NCI-H748 (cell line): ENCODE data around the gene NUBP2.
A peak's percentile ranks its signal among the peaks of the same experiment; 100 is the strongest.

Source experiments
- DNase-seq: peaks from one replicate; lab custom pipeline; 2025; ENCODE audit not compliant: unreplicated experiment; lab: John Stamatoyannopoulos, UW

The NUBP2 gene

DNA sequence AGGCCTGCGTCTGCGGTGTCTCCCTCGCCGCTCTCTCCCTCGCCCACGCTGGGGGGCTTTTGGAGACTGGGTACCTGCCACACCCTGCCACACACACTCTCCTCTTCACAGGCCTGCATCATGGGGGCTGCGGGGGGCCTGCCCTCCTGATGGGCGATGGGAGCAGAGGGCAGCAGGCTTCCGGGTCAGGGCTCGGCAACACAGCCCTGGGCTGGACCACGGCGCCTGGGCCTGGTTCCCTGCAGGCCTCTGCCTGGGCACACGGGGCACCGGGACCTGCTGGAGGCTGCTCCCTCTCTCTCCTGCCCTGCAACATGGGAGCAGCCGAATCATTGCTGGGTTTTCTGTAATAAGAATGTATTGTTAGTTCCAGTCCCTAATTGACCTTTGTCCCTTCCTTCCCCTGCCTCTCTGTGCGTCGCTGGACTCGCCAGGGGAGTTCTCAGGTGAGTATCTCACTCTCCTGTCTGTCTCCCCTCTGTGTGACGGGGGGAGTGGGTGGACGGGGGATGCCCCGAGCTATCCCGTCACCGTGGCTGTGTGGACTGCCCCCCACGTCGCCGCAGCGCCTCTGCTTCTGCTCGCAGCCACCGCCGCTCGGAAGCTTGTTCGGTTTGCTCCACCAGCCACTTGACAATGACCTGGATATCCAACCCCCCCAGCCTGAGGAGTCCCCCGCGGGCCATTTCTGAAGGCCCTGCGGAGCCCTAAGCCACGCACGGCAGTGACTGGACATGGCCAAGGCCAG is 24.9 kb upstream of the NUBP2 start:
- DNase-seq: no peak

DNA sequence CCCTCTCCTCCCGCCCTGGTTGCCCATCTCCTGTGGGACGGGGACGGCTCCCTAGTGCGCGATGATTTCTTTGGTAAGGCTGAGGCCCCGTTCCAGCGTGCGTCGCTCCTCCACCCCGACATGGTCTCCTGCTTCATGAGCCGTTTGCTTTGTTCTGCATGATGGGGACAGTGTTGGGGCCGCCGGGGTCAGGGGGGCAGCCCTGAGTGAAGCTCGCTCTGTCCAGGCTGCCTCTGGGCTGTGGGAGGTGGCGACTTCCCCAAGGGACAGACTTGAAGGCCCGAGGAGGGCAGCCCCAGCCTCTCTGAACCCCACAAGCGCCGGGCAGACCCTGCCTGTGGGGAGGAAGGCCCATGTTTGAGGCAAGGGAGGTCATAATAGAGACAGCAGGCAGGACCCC is 23.8 kb upstream of the NUBP2 start:
- DNase-seq: no peak

DNA sequence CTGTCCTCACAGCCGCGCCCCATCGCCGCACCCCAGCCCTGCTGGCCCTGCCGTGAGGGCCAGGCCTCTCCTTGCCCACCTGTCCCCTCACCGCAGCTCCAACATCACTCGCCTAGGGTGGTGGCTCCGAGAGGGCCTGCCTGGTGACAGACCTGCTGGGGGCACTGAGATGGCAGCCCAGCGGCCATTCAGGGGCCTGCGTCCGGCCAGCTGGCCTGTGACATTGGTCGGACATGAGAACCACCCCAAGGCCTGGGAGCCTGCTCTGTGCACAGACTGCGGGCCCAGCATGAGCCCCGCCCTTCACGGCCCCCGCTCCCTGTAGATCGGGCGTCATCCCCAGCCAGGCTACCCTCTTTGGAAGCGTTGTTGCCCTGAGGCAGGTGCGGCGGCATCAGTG is 23.2 kb upstream of the NUBP2 start:
- DNase-seq: no peak

- DNase-seq: no peak
Observed at GRCh38 chr16:1760911-1761310, 21.8 kb upstream of the NUBP2 start.

GRCh38 chr16:1761751-1762150 is 21.0 kb upstream of the NUBP2 start:
- DNase-seq: no peak

- DNase-seq: no peak
Observed at GRCh38 chr16:1762196-1762878, 20.4 kb upstream of the NUBP2 start.

GRCh38 chr16:1762879-1763520 is 19.8 kb upstream of the NUBP2 start:
- no peak for DNase-seq

GRCh38 chr16:1763521-1764511 is 18.9 kb upstream of the NUBP2 start:
- DNase-seq: peak; percentile 5

DNA sequence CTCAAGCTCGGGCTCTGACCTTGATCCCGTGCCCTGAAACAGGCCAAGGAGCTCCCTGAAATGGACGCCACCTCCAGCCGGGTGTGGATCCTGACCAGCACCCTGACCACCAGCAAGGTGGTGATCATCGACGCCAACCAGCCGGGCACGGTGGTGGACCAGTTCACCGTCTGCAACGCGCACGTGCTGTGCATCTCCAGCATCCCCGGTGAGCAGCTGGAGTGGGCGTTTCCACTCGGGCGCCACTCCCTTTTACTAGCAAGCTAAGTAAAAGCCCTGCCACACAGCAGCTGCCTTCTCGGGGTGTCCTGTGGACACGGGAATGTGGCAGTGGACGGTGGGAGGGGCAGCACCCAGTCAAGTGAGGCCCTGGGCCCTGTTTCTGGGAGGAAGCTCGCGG is 17.8 kb upstream of the NUBP2 start:
- no peak for DNase-seq

DNA sequence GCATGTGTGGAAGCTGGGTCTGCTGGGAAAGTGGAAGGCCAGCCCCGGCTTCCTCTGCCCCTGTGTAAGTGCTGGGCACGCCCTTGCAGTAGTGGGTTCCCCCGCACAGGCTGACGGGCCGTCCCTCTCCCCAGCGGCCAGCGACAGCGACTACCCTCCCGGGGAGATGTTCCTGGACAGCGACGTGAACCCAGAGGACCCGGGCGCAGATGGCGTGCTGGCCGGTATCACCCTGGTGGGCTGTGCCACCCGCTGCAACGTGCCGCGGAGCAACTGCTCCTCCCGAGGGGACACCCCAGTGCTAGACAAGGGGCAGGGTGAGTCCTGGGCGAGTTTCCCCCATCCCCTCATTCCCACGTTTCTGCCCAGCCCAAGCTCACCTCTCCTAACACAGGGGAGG is 16.9 kb upstream of the NUBP2 start:
- DNase-seq: no peak

- no peak for DNase-seq
Observed at GRCh38 chr16:1766231-1766630, 16.5 kb upstream of the NUBP2 start.

GRCh38 chr16:1766701-1767100 is 16.1 kb upstream of the NUBP2 start:
- no peak for DNase-seq

DNA sequence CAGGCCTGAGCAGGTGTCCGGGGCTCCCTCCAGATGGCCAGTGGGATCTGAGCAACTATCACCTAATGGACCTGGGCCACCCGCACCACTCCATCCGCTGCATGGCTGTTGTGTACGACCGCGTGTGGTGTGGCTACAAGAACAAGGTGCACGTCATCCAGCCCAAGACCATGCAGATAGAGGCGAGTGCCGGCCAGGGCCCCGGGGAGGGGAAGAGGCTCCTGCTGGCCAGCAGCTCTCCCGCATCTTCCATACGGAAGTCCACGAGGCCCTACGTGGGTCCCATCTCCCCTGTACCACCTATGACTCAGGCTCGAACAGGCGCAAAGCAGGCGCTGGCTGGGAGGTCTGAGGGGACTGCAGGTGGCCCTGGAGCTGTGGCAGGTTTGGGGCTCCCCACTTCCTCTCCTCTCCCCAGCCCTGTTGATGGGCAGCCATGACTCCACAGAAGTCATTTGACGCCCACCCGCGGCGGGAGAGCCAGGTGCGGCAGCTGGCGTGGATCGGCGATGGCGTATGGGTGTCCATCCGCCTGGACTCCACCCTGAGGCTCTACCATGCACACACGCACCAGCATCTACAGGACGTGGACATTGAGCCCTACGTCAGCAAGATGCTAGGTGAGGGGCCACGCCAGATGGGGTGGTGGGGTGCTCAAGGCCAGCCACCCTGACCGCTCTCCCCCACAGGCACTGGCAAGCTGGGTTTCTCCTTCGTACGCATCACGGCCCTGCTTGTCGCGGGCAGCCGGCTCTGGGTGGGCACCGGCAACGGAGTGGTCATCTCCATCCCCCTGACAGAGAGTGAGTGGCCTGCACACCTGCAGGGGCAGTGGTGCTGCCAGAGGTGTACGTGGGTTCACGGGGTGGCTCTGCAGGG is 15.4 kb upstream of the NUBP2 start:
- no peak for DNase-seq

DNA sequence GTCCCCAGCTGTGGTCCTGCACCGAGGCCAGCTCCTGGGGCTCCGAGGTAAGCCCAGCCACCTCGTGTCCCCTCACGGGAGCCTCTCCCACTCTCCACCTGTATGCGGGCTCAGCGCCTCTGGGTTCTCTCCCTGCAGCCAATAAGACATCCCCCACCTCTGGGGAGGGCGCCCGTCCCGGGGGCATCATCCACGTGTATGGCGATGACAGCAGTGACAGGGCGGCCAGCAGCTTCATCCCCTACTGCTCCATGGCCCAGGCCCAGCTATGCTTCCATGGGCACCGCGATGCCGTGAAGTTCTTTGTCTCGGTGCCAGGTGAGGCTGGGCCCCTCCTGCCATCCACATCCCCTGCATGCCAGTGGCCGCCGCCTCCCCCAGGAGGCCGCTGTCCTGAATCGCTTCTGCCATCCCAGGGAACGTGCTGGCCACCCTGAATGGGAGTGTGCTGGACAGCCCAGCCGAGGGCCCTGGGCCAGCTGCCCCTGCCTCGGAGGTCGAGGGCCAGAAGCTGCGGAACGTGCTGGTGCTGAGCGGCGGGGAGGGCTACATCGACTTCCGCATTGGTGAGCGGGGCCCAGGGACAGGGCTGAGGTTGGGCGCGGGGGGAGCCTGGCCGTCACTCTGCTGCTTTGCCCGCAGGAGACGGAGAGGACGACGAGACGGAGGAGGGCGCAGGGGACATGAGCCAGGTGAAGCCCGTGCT is 14.5 kb upstream of the NUBP2 start:
- DNase-seq: no peak

DNA sequence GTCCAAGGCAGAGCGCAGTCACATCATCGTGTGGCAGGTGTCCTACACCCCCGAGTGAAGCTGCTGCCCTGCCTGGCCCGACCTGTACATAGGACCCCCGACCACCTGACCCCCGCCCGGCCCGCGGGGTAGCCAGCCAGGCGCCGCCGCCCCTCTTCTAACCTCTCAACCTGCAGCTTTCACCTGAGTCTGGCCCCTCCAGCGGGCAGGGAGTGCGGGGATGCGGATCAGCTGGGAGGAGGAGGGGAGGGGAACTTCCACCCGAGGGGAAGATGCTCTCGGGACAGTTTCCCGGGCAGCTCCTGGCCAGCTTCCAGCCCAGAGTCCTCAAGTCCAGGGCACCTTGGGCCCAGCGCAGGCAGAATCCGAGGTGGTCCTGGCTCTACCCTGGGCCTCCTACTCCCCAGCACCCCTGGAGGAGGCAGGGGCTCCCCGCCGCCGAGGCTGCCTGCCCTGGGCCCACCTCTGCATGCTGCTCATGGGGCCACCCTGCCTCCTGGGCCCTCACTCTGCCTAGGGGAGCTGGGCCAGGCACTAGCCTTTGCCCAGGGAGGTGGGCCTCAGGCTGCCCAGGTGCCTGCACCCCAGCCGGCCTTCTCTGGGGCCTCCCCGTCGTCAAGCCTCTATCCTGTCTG is 13.9 kb upstream of the NUBP2 start:
- DNase-seq: no peak

- no peak for DNase-seq
Observed at GRCh38 chr16:1769402-1770300, 13.1 kb upstream of the NUBP2 start.

DNA sequence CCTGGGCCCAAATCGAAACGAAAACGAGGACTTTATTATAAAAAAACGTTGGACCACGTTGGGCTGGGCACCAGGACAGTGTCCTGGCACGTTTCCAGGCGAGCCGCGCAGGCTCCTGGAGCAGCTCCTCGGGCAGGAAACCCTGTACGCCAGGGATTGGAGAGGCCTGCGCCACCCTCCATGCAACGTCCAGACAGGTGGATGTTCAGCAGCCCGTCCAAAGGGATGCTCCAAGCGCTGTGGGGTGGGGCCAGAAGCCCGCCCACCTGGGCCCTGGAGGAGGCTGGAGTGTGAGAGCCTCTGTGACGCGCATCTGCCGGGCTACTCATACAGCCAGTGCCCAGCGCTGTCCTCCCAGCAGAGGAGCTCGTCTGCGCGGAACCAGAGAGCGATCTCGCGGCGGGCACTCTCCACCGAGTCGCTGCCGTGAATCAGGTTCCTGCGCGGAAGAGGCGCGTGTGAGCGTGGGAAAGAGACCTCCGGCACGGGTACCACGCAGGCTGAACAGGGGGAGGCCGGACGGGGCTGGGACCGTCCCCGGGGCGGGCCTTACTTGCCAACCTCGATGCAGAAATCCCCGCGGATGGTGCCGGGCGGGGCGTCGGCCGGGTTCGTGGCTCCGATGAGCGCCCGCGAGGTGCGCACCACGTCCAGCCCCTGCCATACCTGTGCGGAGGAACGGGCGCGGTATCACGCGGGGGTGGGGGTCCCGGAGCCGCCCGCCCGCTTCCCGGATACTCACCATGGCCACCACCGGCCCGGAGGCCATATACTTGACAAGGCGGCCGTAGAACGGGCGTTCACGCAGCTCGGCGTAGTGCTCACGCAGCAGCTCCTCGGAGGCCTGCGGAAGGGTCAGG is 12.2 kb upstream of the NUBP2 start:
- DNase-seq: peak; percentile 86
